ENCODE results near the gene B3GAT3.
"Not testable (repeated sequence)": the region's sequence is repeated elsewhere in the genome, so short reads cannot be mapped to it uniquely, and the experiment has no call there.

Gene B3GAT3

GRCh38 chr11:62621567-62622470 lies at the start of gene B3GAT3:
B3GAT3 (minus strand) TSS chr11:62621986; CDS start chr11:62621947, 39 bp downstream.
- DNase-seq: peak; percentile 98

- DNase-seq: no peak
Observed at GRCh38 chr11:62671236-62671607, 49.4 kb upstream of the B3GAT3 start.

GRCh38 chr11:62669420-62670161 lies 47.8 kb upstream of the B3GAT3 start:
- peak; percentile 49 for DNase-seq

GRCh38 chr11:62667460-62667859 lies 45.7 kb upstream of the B3GAT3 start:
- no peak for DNase-seq

- DNase-seq: peak; percentile 34
Observed at GRCh38 chr11:62666259-62666926, 44.6 kb upstream of the B3GAT3 start.

GRCh38 chr11:62665599-62666258 lies 43.9 kb upstream of the B3GAT3 start:
- peak; percentile 66 for DNase-seq

- DNase-seq: peak; percentile 96
Observed at GRCh38 chr11:62665075-62665598, 43.4 kb upstream of the B3GAT3 start, which contains the start of the genes C11orf98 and CSKMT. C11orf98 (minus strand) TSS chr11:62665210; CDS start chr11:62665169, 41 bp downstream. CSKMT (plus strand) TSS chr11:62665312; CDS start chr11:62665880, 568 bp downstream.

- DNase-seq: peak; percentile 74
Observed at GRCh38 chr11:62664405-62665074, 42.8 kb upstream of the B3GAT3 start.

GRCh38 chr11:62656796-62657429 lies 35.1 kb upstream of the B3GAT3 start:
- DNase-seq: no peak

GRCh38 chr11:62654297-62654696 lies 32.5 kb upstream of the B3GAT3 start:
- DNase-seq: no peak

GRCh38 chr11:62652161-62653006 lies 30.6 kb upstream of the B3GAT3 start:
- peak; percentile 60 for DNase-seq

GRCh38 chr11:62650283-62650682 lies 28.5 kb upstream of the B3GAT3 start:
- DNase-seq: not testable (repeated sequence)

GRCh38 chr11:62649486-62649885 lies 27.7 kb upstream of the B3GAT3 start:
- DNase-seq: no peak

GRCh38 chr11:62648967-62649364 lies 27.2 kb upstream of the B3GAT3 start:
- DNase-seq: no peak

GRCh38 chr11:62648185-62648966 lies 26.6 kb upstream of the B3GAT3 start:
- DNase-seq: no peak

GRCh38 chr11:62647609-62648005 lies 25.8 kb upstream of the B3GAT3 start:
- DNase-seq: no peak

GRCh38 chr11:62646825-62647608 lies 25.2 kb upstream of the B3GAT3 start:
- DNase-seq: no peak

Measured in hematopoietic multipotent progenitor cell treated with erythropoietin and hydrocortisone succinate and interleukin-3 and kit ligand, for 6 days (in vitro differentiated cells).